Immature natural killer cell (primary cell): ENCODE data around the gene SYNE1. TPM values are rescaled to one million over a fixed set of nuclear protein-coding genes. Genes with fewer than 3 reads are reported as not detected.

Experiments used
- DNase-seq, 3 donors: peaks; one replicate each; pipeline ENCODE4 v3.0.0; 2022; ENCODE audit warnings: mixed read lengths in 1 of 3
- H3K27ac Mint-ChIP-seq, 6 donors: one replicate each; pipeline ENCODE4 v1.8.0; 2020; ENCODE audit warnings: mixed read lengths in 6 of 6, mild to moderate bottlenecking in 5 of 6, inconsistent platforms in 4 of 6, moderate library complexity in 3 of 6
- H3K27me3 Mint-ChIP-seq, 3 donors: one replicate each; pipeline ENCODE4 v1.8.0; 2020 to 2021; ENCODE audit warnings: low read depth in 3 of 3, mild to moderate bottlenecking in 3 of 3, mixed read lengths in 3 of 3, moderate library complexity in 3 of 3, inconsistent platforms in 1 of 3
- H3K36me3 Mint-ChIP-seq, 3 donors: one replicate each; pipeline ENCODE4 v1.8.0; 2020; ENCODE audit warnings: mixed read lengths in 3 of 3, inconsistent platforms in 2 of 3, mild to moderate bottlenecking in 2 of 3
- H3K4me1 Mint-ChIP-seq, 2 donors: one replicate each; pipeline ENCODE4 v1.8.0; 2020; ENCODE audit warnings: inconsistent platforms in 2 of 2, mild to moderate bottlenecking in 2 of 2, mixed read lengths in 2 of 2, moderate library complexity in 1 of 2
- H3K4me3 Mint-ChIP-seq, 5 donors: one replicate each; pipeline ENCODE4 v1.8.0; 2020; ENCODE audit warnings: mild to moderate bottlenecking in 5 of 5, mixed read lengths in 5 of 5, inconsistent platforms in 3 of 5, moderate library complexity in 3 of 5
- H3K9me3 Mint-ChIP-seq, 6 donors: one replicate each; pipeline ENCODE4 v1.8.0; 2020; ENCODE audit warnings: mild to moderate bottlenecking in 6 of 6, mixed read lengths in 6 of 6, inconsistent platforms in 4 of 6, moderate library complexity in 3 of 6
- polyA plus RNA-seq, 3 donors: library from polyadenylated mRNA; unstranded; fragments of 300-500 nt; fragmentation: Illumina TruSeq; gene quantifications; one replicate each; pipeline ENCODE4 v1.2.3, GENCODE V29; 2021

The SYNE1 gene
- polyA plus RNA-seq, 3 donors from 2014 or later = 25.9 to 117 (median 27.9) TPM

DNA sequence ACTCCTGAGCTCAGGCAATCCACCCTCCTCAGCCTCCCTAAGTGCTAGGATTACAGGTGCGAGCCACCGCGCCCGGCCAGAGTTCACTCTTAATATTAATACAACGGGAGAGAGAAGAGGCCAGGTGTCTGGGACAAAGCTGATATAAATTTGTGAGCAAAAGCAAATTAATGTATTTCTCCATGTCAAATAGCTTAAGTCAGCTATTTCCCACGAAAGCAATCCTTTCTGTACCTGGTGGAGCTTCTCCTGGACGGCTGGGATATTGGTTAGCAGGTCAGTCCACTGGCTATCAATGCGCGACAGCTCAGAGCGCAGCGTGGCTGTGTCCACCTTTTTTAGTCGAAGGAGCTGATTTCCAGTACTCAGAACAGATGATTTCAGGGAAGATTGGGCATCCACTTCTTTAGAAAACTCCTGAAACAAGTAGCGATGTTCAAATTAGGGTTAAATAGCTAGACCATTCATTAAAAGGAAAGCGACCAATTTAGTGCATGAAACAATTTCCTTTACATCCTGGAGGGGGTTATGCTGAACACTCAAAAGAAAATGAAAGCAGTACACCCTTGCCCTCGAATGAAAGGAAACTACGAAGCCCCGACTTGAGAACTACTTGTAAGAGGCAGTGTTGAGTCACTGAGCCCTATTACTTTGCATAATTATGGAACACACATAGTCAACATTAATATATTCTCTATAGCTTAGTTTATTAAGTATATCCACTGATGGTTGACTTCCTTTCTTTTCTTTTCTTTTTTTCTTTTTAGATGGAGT is 403.4 kb downstream of the SYNE1 start:
- Mint-ChIP-seq H3K36me3 (peaks cover 19 to 51% (median 34%) of the 10 kb centered on the region in 3 donors), H3K27me3 (no peaks in the 10 kb centered on the region), H3K9me3 (no peaks in the 10 kb centered on the region), H3K4me1 (no peaks in the 10 kb centered on the region), H3K27ac (peak overlapping the region in 2 of 6 donors; percentile 7 to 35), H3K4me3 (no peak overlapping the region)
- DNase-seq = no peak

DNA sequence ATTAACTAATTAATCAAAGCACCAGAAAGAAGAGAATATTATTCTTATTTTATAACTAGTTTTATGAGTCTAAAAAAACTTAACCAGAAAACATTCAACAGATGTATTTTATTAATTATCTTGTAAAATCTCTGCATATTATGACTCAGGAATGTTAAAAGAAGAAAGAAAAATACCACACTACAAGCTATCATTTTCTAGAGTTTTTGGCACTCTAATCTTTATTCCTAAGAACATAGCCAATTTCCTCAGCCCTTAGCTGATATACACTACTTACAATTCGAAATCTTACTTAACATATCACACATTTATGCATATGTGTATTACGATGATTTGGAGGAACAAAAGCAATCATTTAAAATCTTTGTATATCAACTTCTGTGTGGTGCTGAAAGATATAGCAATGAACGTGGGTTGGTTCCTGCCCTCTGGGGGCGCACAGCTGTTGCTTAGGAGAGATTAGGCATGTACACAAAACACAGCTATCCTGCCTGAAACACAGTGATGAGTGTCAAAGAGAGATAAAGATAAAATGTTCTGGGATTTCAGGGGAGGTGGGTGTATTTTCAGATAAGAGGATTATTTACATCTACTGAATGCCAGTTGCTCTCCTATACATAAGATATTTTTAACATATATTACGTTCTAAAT is 404.5 kb downstream of the SYNE1 start:
- no peak overlapping the region for H3K4me3 Mint-ChIP-seq
- peaks cover 23 to 51% (median 28%) of the 10 kb centered on the region in 3 donors for H3K36me3 Mint-ChIP-seq

DNA sequence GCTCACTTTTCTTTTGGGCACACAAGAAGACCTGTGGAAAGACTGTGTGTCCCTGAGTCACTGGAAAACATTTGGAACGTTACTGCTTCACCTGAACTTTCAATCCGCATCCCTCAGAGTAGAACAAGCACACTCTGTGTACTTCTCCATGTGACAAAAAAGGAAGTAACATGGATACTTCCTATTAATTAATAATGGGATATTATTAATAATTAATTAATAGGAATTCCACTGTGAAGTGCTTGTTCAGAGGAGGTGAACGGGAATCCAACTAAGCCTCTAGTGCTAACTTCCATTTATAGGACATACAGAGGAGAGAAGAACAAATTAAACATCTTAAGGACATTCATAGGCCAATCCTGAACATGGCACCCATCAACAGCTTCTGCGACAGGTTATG is 407.8 kb downstream of the SYNE1 start:
- H3K27ac Mint-ChIP-seq = no peak overlapping the region

More for the DNA sequence above, 404.5 kb downstream of the SYNE1 start:
- DNase-seq = no peak
- H3K27ac Mint-ChIP-seq = peak overlapping the region; percentile 21 to 73 (median 40)
- no peaks in the 10 kb centered on the region for H3K4me1 Mint-ChIP-seq
- no peaks in the 10 kb centered on the region for H3K9me3 Mint-ChIP-seq
- H3K27me3 Mint-ChIP-seq = no peaks in the 10 kb centered on the region

DNA sequence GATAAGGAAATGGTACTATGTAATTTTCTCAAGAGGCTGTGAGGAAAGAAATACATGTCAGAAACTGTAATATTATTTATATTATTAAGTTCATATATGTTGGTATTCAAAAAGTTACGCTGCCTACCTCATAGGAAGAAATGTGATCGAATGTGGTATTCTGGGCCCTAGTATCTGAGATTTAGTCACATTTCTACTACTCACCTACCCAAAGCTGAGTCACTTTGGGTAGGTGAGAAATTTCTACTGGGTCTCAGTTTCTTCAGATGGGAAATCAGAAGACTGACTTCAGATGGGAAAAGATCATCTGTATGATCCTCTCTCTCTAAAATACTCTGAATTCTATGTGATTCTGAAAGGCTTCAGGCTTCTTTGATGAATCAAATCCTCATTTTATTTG is 411.0 kb downstream of the SYNE1 start:
- Mint-ChIP-seq H3K4me3 (no peak overlapping the region), H3K4me1 (no peaks in the 10 kb centered on the region), H3K9me3 (peaks cover 3 to 17% (median 10%) of the 10 kb centered on the region in 6 donors), H3K27ac (peak overlapping the region in 4 of 6 donors; percentile 14 to 34 (median 20)), H3K27me3 (no peaks in the 10 kb centered on the region), H3K36me3 (peaks cover 47 to 64% (median 53%) of the 10 kb centered on the region in 3 donors)
- DNase-seq = no peak

More for the DNA sequence above, 407.8 kb downstream of the SYNE1 start:
- no peak for DNase-seq
- Mint-ChIP-seq H3K27me3 (no peaks in the 10 kb centered on the region), H3K4me1 (no peaks in the 10 kb centered on the region), H3K9me3 (no peaks in the 10 kb centered on the region), H3K36me3 (peaks cover 31 to 53% (median 35%) of the 10 kb centered on the region in 3 donors), H3K4me3 (no peak overlapping the region)

DNA sequence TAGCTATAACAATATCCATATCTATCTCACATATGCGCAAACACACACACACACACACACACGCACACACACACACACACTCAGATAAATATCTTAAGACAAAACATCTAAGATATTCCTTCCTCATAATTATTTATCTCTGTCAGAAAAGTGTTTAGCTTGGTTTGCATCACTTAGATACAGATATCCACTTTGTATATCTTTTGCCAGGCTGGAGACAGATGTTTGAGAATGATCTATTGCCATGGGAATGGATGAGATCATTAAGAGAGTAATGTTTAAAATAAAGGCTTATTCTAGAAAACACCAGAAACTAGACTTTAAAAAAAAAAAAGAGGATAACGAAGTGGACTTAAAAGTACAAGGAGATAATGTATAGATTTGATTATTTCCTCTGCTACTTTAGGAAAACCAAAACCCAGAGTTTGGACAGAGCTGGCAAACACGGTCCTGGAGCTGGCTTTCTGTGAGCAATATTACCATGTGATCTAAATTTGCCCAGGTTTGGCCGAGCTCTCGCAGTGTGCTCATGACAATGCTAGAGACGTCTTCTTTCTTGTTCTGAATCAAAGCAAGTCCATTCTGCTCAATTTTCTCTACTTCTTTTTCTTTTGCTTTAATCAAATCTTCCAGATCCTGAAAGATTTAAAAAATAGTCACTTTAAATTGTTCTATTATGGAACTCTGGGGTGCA is 411.8 kb downstream of the SYNE1 start:
- DNase-seq = no peak
- no peaks in the 10 kb centered on the region for H3K27me3 Mint-ChIP-seq
- peaks cover 3 to 17% (median 10%) of the 10 kb centered on the region in 6 donors for H3K9me3 Mint-ChIP-seq
- H3K27ac Mint-ChIP-seq = peak overlapping the region in 3 of 6 donors; percentile 3 to 48 (median 36)
- H3K4me1 Mint-ChIP-seq = no peaks in the 10 kb centered on the region
- no peak overlapping the region for H3K4me3 Mint-ChIP-seq
- peaks cover 47 to 64% (median 52%) of the 10 kb centered on the region in 3 donors for H3K36me3 Mint-ChIP-seq

DNA sequence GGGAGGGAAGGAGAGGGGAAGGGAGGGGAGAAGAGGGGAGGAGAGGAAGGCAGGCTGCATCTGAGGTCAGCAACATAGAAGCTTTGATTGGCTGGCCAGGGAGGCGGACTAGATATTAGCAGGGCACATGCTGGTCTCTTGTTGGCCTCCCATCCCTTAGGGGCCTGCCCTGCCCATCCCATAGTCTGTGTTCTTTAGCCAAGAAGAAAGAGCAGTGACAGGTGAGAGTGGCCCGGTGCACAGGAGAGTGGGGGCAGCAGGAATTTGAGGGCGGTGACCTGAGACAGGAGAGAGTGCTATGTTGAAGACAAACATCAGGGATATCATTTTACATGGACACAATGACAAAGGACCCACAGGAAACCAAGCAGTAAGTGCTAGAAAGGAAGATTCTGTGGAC is 413.5 kb downstream of the SYNE1 start:
- no peaks in the 10 kb centered on the region for H3K4me1 Mint-ChIP-seq
- no peaks in the 10 kb centered on the region for H3K27me3 Mint-ChIP-seq
- no peak for DNase-seq
- no peak overlapping the region for H3K4me3 Mint-ChIP-seq
- H3K9me3 Mint-ChIP-seq = peaks cover 3 to 17% (median 10%) of the 10 kb centered on the region in 6 donors
- H3K27ac Mint-ChIP-seq = peak overlapping the region in 1 of 6 donors; percentile 77
- H3K36me3 Mint-ChIP-seq = peaks cover 55 to 77% (median 59%) of the 10 kb centered on the region in 3 donors

DNA sequence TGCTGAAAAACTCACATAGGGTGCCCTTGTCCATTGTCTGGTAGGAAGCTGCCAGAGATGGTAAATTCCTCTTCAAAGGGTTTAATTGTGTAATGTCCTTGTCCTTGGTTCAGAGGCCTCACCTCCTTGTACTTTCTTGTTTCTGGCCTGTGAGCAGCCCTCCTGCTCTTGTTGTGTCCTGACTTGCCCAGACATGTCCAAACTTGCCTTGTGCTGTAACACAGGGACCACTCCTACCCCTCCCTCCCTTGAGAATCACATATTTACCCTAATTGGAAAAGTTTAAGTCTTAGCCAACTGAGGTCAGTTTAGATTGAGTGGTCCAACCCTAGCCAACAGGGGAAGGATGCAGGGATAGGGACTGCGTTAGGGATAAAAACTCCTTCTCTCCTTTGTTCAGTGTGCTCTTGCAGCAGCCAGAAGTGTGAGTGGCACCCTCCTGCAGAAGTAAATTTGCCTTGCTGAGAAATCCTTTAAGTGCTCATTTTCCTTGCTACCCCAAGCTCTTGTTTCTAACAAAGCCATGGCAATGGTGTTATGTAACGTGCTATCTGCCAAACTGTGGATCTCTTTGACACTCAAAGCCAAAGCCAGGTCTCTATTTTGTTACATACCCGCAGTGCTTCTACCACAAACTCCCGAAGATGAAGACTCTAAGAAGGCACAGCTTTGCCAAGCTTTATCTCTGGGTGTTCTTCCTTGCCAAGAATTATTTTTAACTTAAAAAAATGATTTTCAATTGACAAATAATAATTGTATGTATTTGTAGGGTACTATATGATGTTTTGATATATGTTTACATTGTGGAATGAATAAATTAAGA is 415.1 kb downstream of the SYNE1 start:
- H3K36me3 Mint-ChIP-seq = peaks cover 60 to 82% (median 63%) of the 10 kb centered on the region in 3 donors
- no peak overlapping the region for H3K4me3 Mint-ChIP-seq
- no peak for DNase-seq
- H3K27ac Mint-ChIP-seq = peak overlapping the region in 3 of 6 donors; percentile 49 to 79 (median 77)
- peaks cover 0 to 3% (median 2%) of the 10 kb centered on the region in 3 donors for H3K27me3 Mint-ChIP-seq
- no peaks in the 10 kb centered on the region for H3K4me1 Mint-ChIP-seq
- peaks cover 3 to 17% (median 10%) of the 10 kb centered on the region in 6 donors for H3K9me3 Mint-ChIP-seq

DNA sequence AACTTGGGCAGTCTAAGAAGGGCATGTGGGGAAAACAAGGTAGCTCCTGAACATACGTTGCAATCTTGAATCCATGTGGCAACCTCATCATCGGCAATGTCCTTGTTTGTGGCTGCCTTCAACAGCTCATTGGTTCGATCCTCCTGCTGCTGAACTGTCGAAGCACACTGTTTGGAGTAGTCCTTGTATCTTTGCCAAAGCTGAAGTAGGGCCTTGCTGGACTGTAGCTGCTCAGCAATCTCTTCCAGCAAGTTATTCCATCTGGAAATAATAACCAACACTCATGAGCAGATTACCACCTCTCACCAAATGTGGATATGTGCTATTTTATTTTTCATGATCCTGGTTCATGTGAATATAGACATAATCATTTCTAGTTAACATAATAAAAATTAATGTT is 416.4 kb downstream of the SYNE1 start:
- H3K27ac Mint-ChIP-seq = no peak overlapping the region
- peaks cover 3 to 17% (median 10%) of the 10 kb centered on the region in 6 donors for H3K9me3 Mint-ChIP-seq
- DNase-seq = no peak
- peaks cover 0 to 3% (median 2%) of the 10 kb centered on the region in 3 donors for H3K27me3 Mint-ChIP-seq
- H3K4me3 Mint-ChIP-seq = no peak overlapping the region
- H3K36me3 Mint-ChIP-seq = peaks cover 64 to 84% (median 69%) of the 10 kb centered on the region in 3 donors
- H3K4me1 Mint-ChIP-seq = no peaks in the 10 kb centered on the region

DNA sequence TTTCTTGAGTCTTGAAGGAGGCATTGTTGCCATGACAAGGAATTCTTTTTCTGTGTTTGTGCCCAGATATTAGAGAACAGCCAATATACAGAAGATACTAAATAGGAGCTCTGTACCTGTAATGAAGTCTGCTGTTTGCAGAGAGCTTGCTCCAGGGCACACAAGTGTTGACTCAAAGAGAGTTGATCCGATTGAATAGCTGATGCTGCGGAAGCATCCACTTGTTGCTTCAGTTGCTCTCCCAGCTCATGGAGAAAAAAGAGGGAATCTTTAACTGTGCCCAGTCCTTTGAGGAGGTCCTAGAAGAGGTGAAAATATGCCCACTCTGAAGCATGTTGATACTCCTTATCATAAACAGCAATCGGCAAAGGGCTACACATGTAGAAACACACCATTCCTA is 418.3 kb downstream of the SYNE1 start:
- peaks cover 48 to 80% (median 65%) of the 10 kb centered on the region in 3 donors for H3K36me3 Mint-ChIP-seq
- DNase-seq = no peak
- no peaks in the 10 kb centered on the region for H3K4me1 Mint-ChIP-seq

DNA sequence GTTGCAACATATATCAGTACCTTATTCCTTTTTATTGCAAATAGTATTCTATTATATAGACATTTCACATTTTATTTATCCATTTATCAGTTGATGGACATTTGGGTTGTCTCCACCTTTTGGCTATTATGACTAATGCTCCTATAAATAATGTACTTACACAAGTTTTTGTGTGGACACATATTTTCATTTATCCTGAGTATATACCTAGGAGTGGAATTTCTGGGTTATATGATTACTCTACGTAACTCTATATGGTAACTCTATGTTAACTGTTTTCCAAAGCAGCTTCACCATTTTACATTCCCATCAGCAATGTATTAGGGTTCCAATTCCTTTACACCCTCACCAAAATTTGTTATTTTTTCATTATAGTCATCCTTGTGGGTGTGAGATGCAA is 424.7 kb downstream of the SYNE1 start:
- Mint-ChIP-seq H3K4me3 (no peak overlapping the region), H3K27me3 (peaks cover 0 to 2% (median 2%) of the 10 kb centered on the region in 3 donors), H3K27ac (no peak overlapping the region), H3K9me3 (no peaks in the 10 kb centered on the region), H3K36me3 (peaks cover 16 to 52% (median 52%) of the 10 kb centered on the region in 3 donors), H3K4me1 (no peaks in the 10 kb centered on the region)
- no peak for DNase-seq

More for the DNA sequence above, 418.3 kb downstream of the SYNE1 start:
- Mint-ChIP-seq H3K4me3 (no peak overlapping the region), H3K27me3 (peaks cover 0 to 3% (median 2%) of the 10 kb centered on the region in 3 donors), H3K9me3 (peaks cover 3 to 17% (median 10%) of the 10 kb centered on the region in 6 donors), H3K27ac (no peak overlapping the region)

DNA sequence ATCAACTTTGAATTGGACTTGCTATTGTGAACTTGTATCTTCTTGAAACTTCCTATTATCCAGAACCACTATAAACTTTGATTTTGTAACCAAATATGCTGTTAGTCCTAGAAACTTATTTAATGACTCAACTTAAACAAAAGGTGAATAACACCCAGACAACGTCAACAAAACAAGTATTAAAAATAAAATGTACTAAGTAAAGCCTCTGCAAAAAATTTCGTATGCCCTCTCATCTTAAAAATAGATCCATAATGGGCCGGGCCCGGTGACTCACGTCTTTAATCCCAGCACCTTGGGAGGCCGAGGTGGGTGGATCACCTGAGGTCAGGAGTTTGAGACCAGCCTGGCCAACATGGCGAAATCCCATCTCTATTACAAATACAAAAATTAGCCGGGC is 428.0 kb downstream of the SYNE1 start:
- peaks cover 30 to 56% (median 54%) of the 10 kb centered on the region in 3 donors for H3K36me3 Mint-ChIP-seq
- peaks cover 0 to 2% (median 1%) of the 10 kb centered on the region in 3 donors for H3K27me3 Mint-ChIP-seq
- no peak overlapping the region for H3K4me3 Mint-ChIP-seq
- DNase-seq = no peak
- H3K4me1 Mint-ChIP-seq = no peaks in the 10 kb centered on the region
- no peaks in the 10 kb centered on the region for H3K9me3 Mint-ChIP-seq
- H3K27ac Mint-ChIP-seq = no peak overlapping the region

DNA sequence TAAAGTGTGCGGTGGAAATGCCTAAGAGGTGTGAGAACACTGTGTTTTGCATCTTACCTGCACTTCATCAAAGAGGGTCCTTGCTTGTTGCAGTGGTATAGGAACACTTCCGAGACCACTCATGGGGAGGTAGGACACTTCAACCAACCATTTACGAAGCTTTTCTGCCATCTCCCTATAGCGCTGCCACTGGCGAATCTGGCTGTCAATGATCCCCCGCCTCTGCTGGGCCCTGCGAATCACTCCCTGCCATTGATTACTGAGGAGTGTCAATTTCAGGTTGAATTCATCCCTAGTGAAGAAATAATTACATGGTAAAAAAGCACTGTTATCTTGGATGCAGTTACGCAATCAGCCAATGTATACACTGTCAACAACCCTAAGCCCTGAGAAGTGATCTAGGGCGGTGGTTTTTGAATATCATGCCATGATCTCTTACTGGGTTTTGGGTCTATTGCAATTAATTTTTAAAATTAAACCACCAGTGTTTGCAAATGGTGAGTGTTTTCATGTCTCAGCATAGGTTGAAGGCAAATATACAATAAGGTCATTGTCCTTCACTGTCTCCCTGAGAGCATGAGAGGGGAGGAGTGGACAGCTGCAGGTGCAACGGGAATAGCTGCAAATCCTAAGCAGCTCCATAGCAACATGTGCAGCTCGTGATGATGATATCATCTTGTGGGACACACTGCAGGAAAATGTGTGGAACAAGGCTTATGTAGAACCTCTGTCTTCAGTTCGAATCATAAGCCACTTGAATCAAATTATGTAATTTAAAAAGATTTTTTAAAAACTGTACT is 429.0 kb downstream of the SYNE1 start:
- Mint-ChIP-seq H3K4me1 (no peaks in the 10 kb centered on the region), H3K9me3 (no peaks in the 10 kb centered on the region), H3K36me3 (peaks cover 30 to 53% (median 50%) of the 10 kb centered on the region in 3 donors), H3K27me3 (peaks cover 0 to 2% (median 1%) of the 10 kb centered on the region in 3 donors), H3K4me3 (no peak overlapping the region), H3K27ac (peak overlapping the region in 3 of 6 donors; percentile 29 to 42 (median 40))
- DNase-seq = no peak
